GM19099 (cell line): ENCODE measurements around the gene MAP1LC3B.

Experiments
- POLR2A ChIP-seq: IDR thresholded peaks from 3 replicates; pipeline ENCODE4 v1.6.1; 2011; ENCODE audit warnings: low read depth; ENCODE audit not compliant: insufficient read length; ENCODE audit errors: extremely low read depth

MAP1LC3B gene

DNA sequence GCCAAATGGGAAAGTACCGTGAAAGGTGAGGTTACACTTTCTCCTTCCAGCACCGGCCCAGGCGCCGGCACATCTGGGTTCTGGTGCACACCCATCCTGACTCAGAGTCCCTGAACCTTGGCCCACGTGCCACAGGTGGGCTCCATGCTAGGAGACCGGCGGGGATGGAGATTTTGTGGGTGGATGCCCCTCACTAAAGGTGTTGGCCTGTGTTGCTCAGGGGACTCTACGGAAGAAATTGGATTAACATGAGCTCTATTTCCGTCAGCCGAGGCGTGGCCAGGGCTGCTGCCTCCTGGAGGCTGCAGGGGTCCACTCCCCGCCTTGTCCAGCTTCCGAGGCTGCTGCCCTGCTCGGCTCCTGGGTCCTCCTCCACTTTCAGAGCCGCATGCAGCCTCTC lies 39.3 kb upstream of the MAP1LC3B start:
- no peak for TF ChIP-seq POLR2A

DNA sequence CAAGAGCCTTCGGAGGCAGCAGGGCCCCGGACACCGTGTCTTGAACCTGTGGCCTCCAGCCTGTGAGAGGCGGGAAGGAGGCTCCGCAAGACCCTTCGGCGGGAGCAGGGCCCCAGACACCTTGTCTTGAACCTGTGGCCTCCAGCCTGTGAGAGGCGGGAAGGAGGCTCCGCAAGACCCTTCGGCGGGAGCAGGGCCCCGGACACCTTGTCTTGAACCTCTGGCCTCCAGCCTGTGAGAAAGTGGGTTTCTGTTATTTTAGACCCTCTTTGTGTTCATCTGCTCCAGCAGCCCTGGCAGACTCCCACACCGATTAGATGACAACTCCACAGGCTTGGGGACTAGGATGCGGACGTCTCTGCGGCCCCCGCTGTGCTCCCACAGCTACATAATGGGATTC lies 38.5 kb upstream of the MAP1LC3B start:
- TF ChIP-seq POLR2A = no peak

DNA sequence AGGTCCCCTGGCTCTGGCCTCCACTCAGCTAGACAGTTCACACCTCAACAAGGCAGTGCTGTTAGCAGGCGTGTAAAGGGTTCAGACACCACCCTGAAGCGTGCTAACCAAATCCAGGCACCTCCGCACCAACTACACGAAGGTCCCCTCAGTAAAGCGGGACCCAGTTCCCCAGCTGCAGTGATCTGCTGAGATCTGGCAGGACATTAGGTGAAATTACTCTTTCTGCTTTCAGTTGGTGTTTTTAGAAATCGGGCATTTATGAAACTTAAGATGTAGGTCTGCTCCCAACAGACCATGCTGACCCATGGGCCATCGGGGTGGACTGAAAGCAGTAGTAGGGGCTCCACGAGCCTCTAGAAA lies 35.7 kb upstream of the MAP1LC3B start:
- no peak for TF ChIP-seq POLR2A

DNA sequence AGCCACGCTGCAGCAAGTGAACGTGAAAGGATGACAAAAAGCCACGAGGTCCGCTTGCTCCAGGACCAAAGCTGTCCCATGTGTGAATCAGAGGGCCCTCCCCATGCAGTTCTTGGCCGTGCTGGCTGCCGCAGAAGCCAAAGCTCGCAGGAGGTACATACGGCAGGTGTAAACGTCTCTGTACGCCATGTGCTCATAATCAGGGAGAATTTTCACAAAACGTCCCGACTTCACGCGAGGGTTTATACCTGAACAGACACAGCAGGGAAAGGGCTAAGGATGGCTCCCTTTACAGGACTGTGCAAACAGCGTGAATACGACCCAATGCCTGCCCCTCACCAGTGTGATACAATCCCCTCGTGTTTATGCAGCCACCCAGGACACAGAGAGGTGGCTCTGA lies 33.9 kb upstream of the MAP1LC3B start:
- TF ChIP-seq POLR2A = no peak

DNA sequence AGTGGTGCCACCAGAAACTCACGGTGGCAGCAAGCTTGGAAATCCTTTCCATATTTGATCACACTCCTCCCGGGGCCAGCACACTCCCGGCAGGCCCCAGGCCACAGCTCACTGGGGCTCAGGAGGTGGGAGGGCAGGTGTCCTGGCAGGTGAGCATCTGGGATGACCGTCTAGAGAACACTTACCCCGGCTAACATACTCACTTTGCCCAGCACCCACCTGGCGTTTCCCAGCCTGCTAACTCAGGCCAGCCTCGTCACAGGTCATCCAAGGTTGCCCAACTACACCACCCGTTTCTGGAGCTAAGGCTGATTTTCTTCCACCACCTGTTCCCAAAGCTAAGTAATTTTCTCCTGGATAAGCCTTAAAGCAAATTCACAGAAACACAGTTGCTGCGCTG lies 33.4 kb upstream of the MAP1LC3B start:
- TF ChIP-seq POLR2A = no peak

DNA sequence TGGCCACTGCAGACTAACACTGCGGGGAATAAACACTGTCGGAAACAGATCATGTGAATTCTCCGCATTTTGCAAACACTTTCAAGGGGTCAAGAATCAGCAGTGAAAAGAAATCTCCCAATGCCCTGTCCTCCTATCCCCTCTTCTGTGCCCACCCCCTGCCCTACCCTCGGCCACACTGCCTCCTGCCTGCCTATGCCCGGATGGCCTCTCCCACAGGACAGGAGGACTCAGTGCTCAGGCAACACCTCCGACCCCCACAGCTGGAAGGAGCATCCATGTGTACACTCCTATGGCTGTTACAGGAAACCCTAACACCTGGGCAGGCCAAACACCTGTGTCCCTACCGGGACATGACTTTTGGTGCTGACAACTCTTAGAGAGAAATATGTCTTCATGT lies 33.0 kb upstream of the MAP1LC3B start:
- TF ChIP-seq POLR2A = no peak

DNA sequence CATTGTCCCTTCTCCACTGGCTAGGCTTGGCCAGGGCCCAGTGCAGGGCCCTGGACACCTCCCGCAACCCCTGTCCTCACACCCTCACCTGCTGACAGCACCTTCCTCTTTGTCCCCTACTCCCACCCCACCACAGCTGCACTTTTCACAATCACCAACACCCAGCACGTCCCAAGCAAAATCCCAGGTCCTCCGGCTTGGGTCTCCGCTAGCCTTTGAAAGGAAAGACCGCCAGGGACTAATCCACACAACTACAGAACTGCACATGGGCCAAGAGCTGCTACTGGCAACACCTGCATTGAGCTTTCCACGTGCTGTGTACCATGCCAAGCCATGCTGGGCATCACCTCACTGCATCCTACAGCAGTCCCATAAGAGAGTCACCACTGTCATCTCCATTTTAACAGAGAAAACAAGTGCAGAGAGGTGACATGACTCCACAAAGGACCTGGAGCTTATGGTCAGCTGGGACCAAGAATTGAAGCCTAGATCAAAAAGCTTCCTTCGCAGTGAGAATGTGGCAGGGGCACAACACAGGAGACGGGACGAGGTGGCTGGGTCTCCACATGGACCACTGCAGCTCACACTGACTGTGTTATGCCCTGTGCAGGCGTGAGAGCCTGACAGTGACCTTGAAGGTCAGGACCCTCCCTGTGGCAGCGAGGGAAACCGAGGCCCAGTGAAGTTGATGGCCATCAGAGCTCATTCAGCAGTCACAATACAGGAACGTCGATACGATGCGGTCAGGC lies 31.1 kb upstream of the MAP1LC3B start:
- TF ChIP-seq POLR2A = no peak

DNA sequence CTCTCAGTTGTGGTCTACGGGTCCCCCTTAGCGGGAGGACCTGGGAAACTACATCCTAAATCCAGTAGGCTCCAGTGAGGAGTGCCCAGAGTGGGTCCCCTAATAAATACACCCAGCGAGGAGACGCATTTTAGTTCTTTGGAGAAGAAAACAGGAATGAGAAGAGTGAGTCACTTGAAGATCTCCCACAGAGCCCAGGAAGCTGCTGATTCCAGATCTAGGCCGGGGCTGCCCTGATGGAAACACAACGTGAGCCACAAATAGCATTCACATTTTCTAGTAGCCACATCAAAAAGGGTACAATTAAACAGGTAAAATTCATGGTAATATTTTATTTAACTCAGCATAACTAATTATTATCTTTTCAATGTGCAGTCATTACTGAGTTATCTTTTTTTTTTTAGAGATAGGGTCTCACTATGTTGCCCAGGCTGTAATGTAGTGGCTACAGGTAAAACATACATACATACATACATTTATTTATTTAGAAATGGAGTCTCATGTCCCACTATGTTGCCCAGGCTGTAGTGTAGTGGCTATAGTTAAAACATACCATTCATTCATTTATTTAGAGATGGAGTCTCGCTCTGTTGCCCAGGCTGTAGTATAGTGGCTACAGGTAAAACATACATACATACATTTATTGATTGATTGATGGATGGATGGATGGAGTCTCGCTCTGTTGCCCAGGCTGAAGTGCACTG lies 30.1 kb upstream of the MAP1LC3B start:
- TF ChIP-seq POLR2A = no peak

DNA sequence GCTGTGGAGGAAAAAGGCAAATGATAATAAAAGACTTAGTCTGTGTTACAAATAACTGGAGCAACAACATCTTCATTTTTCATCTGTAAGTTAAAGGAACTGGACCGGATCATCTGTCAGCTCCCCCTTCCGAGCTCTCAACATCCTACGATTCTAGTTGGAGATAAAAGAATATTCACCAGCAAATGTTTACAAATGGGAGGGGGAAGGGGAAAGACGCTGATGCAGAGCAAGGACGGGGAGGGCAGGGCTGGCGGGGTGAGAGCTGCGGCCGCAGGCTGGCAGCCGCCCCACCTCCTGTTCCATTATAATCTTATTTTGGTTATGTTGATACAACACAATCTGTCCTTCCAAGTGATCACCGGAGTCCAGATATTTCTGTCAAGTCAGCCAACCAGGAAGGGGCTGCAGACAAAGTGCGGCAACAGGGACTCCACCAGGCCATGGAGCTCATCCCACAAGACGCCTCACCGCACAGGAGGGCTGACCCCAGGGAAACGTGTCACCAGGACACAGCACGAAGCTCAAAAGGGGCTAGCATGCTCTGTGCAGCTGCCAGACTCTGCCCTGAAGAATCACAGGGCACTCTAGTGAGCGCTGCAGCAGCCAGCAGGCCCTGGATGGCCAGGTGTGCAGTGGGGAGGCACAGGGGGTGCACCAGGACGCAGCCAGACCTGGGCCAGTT lies 28.2 kb upstream of the MAP1LC3B start:
- TF ChIP-seq POLR2A = no peak

DNA sequence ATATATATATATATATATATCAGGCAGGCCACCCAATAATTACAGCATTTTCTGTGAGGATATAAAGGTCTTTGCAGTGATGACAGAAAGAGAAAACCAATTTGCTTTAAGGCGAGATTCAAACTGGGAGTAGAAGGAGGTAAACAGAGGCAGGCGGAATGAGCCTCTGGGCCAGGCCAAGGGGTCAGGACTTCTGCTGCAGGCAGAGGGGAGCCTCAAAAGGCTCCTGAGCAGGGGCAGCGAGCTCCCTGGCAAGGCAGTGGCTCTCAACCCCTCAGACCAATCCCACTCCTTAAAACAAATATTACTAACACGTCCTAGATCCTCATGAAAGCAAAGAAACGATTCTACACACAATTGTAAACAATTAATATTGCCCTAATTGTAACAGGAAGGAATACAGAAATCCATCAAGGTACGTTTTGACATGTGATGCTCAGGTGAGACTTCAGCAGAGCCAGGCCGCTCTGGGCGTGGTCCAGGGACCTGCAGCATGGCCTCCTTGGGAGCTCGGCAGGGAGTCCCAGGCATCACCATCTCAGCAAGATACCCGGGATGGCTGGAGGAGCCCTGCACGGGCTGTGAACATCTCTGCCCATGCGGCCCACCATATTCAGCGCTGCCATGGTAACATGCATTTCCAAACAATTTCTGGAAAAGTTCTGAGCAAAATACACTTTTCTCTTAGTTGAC lies 27.0 kb upstream of the MAP1LC3B start:
- TF ChIP-seq POLR2A = no peak

DNA sequence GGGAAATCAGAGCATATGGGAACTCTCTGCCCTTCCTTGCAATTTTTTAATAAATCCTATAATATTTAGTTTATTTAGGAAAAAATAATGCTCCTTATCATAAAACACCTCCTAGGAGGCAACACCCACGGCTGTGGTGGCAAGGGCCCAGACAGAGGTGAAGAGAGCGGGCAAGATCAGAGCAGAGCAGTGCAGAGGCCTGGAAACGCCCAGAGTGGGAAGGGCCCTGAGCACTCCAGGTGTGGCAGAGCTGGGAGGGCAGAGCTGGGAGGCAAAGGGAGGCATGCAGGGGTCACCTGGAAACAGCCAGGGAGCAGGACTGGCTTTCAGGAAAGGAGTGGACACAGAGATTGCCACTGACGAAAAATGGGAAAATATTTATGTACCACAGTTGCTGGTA lies 25.8 kb upstream of the MAP1LC3B start:
- TF ChIP-seq POLR2A = no peak

DNA sequence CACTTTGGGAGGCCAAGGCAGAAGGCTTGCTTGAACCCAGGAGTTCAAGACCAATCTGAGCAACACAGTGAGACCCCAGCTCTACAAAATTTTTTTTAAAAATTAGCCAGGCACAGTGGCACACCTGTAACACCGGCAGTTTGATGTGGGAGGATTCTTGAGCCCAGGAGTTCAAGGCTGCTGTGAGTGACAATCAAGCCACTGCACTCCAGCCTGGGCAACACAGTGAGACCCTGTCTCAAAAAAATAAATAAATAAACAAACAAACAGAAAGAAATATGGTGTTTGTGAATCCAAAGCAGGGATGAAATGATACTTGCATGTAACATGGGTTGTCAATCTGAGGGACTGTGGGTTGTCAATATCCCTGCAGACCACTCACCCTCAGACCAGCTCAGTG lies 25.2 kb upstream of the MAP1LC3B start:
- TF ChIP-seq POLR2A = no peak

DNA sequence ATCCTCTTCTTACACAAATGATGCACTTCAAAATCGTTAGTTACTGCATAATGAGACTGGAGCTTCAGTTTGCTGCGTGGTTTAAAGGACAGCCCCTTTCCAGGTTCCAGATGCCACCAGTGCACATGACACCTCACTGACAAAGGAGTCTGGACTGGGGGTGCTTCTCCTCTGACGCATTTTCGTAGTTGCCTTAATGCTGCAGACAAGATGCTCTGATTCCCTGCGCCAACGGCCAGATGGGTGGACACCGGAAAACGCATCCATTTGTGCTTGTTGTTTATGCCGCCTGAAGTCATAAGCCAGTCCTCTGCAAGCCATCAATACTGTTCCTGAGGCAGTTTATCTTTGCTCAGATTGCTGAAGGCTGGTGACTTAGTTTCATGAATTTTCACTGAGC lies 24.6 kb upstream of the MAP1LC3B start:
- no peak for TF ChIP-seq POLR2A

DNA sequence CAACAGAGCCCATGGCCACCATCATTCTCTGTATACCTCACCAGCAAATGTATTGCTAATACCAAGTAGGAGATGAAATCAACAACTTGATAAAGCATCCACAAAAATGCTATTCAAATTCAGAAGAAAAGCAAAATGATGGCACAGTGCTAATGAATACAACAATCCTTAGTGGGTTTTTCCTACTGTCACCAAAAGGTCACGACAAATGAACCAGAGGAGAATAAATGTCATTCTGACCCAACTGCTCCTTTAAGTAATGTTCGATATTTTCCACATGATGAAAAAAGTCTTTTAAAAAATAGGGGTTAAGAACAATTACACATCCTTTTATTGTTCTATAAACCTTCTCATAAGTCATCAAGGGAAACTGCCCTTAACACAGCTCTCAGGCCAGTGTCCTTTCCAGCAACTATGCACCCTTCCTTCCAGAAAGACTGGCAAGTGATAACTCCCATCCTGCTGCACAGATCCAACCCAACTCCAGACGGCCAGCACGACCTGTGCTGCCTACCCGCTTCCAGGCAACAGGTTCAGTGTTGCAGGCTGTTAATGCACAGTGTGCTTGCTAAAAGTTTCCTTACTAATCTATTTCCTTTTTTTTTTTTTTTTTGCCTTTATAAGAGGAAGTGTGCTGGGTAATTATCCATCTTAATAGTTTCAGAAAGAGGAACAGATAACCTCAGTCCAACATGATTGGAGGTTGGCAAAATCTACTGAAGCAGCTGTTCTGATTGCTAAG lies 23.9 kb upstream of the MAP1LC3B start:
- TF ChIP-seq POLR2A = no peak
